GM18502 (cell line): ENCODE measurements around the gene WDR70.

ENCODE experiments used
- ATAC-seq: cut with Tn5 transposase; IDR thresholded peaks from one replicate; pipeline ENCODE4 v1.9.1; 2021; ENCODE audit warnings: mild to moderate bottlenecking; ENCODE audit not compliant: unreplicated experiment, poor library complexity

WDR70 gene

GRCh38 chr5:37738865-37739488, 359.9 kb downstream of the WDR70 start:
- no peak for ATAC-seq

DNA sequence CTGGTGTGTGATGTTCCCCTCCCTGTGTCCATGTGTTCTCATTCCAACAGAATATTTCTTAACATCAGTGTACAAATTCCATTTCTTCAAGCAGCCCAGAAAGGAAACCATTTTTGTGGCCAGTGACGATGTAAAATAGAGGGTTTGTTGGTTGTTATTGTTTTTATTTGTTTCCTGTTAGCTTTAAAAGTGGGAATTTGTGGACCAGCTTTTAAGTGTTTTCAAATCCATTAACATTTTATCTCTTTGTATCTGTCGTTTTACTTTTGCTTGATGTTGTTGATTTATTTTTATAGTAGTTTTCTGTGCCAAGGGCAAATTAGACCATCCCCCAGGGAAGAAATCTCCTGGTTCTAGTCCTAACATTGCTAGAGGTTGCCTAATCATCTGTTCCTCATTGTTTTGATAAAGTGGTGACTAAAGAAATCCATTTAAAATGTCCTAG, 360.7 kb downstream of the WDR70 start:
- no peak for ATAC-seq

DNA sequence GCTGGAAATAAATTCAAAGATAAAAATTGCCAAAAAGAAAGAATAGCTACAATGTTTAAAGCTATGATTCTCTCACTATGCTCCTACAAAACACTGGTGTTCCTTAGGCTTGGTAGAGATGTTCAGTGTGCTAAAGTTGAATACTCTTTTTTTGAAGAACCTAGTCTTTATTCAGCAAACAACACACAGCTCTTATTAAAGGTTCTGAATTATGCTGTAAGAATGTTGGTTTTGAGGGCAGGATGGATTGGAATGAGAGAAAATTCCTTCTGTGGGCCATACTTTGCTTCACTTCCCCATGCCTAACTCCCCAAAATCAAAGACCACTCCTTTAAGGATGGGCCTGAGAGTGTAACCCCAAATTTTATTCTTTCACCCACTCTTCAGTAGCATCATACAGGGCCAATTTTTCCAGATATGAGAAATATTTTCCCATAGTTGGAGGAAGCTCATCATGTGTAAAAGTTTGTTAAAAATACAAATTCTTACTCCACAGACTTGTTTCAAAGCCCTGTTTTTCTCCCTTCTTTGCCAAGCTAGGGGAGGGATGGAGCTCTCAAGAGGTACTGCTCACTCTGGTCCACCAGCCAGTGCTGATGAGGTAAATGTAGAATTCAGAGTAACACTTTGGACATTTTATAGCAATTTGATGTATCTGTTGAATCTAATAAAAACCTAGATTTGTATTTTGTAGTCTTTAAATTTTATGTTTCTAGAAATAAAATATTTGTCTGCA, 361.4 kb downstream of the WDR70 start:
- ATAC-seq, result no peak

DNA sequence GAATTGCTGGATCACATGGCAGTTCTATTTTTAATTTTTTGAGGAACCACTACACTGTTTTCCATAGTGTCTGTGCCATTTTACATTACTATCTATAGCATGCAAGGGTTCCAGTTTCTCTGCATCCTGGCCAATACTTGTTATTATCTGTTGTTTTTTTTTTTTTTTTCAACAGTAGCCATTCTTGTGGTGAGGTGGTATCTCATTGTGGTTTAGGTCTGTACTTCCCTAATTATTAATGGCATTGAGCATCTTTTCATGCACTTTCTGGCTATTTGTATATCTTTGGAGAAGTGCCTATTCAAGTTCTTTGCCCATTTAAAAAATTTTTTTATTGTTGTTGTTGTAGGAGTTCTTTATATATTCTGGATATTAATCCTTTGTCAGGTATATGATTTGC, 363.0 kb downstream of the WDR70 start:
- no peak for ATAC-seq

GRCh38 chr5:37751227-37751626, 372.1 kb downstream of the WDR70 start:
- no peak for ATAC-seq

- ATAC-seq, result no peak
Measured at GRCh38 chr5:37754976-37755375, 375.9 kb downstream of the WDR70 start.

DNA sequence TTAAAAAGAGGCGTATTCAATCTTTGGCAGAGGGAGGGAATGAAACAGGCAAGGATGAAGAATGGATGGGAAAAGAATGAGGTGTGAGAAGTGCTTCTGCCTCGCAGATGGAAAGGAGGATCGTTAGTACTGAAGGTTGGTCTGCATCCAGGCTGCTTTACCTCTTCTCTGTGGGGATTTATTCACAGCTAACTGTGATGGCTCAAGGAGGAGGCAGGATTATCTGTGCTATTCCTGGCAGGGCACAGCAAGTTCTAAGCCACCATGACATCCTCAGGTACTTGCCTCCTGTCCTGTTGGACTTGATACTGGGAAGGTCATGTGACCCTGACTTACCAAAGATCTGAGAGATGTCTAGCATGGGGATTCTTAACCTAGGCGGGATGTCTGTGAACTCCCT, 376.5 kb downstream of the WDR70 start:
- no peak for ATAC-seq

- no peak for ATAC-seq
Measured at GRCh38 chr5:37756248-37756647, 377.1 kb downstream of the WDR70 start.

DNA sequence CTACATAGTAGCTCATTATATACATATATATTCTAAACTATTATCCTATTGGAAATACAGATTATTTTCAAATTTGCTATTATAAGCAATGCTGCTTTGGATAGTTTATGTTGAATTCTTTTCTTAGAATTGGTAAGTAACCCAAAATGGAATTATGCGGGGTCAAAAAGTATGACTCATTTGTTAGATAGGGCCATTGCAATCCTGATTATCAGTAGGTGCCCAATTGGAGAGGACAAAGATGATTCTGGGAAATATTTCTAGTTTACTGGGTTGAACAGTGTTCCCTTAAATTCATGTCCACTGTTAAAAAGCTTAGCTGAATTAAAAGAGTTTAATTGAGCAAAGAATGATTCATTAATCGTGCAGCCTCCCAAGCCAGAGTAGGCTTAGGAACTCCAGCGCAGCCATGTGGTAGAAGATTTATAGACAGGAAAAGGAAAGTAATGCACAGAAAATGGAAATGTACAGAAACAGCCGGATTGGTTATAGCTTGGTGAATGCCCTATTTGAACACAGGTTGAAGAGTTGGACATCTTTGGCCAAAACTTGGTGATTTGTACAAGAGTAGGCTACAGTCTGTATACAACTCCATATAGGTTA, 379.0 kb downstream of the WDR70 start:
- ATAC-seq, result no peak

DNA sequence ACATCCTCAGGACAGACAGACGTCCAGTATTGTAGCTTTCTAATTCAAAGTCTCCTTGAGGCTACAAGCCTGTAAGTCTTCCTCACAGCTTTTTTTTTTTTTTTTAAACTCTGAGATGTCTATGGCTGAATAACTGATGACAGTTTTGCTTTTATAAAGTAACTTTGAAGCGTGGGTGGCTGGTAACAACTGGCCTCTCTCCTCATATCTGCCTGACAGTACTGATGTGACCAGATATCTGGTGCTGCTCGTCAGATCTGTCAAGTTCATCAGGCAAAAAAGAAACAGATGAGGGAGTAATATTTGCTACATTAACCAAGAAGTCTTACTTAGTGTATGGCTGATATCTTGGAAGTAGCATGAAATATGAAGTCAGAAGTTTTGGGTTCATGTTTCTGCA, 388.1 kb downstream of the WDR70 start:
- ATAC-seq, result no peak

DNA sequence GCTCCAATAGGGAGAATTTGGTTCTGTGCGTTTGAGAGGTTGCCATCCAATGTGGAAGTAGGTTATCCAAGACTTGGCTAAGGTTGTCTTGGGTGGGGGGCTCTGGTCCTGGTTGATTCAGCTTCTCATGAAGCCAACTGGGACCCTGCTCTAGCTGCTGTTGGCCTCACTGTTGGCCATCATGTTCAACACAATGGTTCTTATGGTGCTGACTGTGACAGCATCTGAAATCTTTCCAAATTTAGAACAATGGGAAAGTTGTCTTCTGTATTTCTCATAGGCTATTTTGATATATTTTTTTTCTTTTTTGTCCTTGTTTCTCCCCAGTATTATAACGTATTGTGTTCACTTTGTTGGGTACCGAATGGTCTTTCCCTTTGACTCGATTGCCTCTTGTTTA, 388.8 kb downstream of the WDR70 start:
- ATAC-seq, result no peak

- no peak for ATAC-seq
Measured at GRCh38 chr5:37768371-37768770, 389.3 kb downstream of the WDR70 start.

- no peak for ATAC-seq
Measured at GRCh38 chr5:37769108-37769507, 390.0 kb downstream of the WDR70 start.

GRCh38 chr5:37769840-37770239, 390.7 kb downstream of the WDR70 start:
- no peak for ATAC-seq

- no peak for ATAC-seq
Measured at GRCh38 chr5:37770786-37771185, 391.7 kb downstream of the WDR70 start.

- ATAC-seq, result no peak
Measured at GRCh38 chr5:37771203-37771611, 392.1 kb downstream of the WDR70 start.

- ATAC-seq, result no peak
Measured at GRCh38 chr5:37771731-37772130, 392.6 kb downstream of the WDR70 start.

- no peak for ATAC-seq
Measured at GRCh38 chr5:37772255-37772654, 393.1 kb downstream of the WDR70 start.

- no peak for ATAC-seq
Measured at GRCh38 chr5:37773809-37774208, 394.7 kb downstream of the WDR70 start.

DNA sequence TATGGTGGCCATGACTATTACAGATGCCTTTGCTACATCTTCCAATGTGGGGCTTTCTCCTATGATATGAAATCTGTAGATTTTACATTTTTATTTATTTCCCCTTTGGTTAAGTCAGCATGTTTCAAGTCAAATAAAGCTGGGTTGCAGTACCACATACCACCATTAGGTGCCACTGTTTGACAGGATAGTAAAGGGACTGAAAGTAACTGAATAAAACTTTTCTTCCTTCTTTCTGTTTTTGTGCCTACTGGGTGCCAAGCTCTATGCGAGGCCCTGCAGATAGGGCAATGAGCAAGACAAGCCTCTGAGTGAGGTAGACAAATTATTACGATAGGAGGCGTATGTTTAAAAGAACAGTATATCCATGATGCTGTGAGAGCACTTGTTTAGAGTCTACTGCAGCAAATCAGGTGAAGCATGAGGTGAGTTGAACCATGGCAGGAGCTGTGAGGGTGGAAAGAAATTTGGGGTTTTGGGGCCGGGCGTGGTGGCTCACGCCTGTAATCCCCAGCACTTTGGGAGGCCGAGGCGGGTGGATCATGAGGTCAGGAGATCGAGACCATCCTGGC, 395.9 kb downstream of the WDR70 start:
- ATAC-seq, result no peak

GRCh38 chr5:37776826-37777225, 397.7 kb downstream of the WDR70 start:
- no peak for ATAC-seq
